Midbrain (tissue), 1 donor: Measurements from ENCODE around the gene SLC9A9.
A peak's percentile ranks its signal among the peaks of the same experiment; 100 is the strongest.

Experiments
- DNase-seq: peaks from one replicate; lab custom pipeline; 2025; lab: John Stamatoyannopoulos, UW

The SLC9A9 gene

GRCh38 chr3:143843587-143843986, 4.7 kb downstream of the SLC9A9 start:
- no peak for DNase-seq

GRCh38 chr3:143840636-143841035, 7.6 kb downstream of the SLC9A9 start:
- no peak for DNase-seq

DNA sequence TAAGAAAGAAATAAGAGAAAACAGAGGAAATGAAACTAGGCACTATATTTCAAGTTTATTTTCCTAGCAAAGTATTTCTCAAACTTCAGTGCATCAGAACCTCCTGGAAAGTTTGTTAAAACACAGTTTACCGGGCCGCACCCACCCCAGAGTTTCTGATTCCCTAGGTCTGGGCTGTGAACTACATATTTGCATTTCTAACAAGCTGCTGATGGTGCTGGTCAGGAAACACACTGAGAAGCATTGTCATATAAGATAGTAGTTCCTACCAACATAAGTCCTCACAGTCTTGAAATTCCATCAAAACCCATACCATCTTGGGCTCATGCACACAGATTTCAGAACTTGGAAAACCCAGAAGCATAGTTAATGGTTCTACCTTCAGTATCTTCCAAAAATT, 8.3 kb downstream of the SLC9A9 start:
- no peak for DNase-seq

- DNase-seq, result no peak
These were observed 11.2 kb downstream of the SLC9A9 start for GRCh38 chr3:143837076-143837475.

- no peak for DNase-seq
These were observed 13.0 kb downstream of the SLC9A9 start for GRCh38 chr3:143835312-143835711.

DNA sequence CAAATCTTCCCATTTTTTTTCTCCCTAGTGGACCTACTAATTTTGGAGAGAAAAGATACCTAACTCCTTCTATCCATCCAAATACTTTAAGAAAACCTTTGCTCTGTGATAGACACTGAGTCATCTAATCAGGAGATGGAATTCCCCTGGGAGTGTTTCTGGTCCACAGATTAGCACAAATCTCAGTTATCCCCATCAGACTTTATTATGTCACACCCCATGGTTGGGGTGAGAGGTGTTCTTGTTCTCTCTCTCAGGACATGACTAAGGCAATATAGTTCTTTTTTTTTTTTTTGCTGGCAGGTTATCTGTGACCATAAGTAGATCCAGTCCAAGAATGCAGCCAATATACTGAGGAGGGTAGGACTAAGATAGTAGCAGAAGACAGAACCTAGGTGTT, 15.8 kb downstream of the SLC9A9 start:
- no peak for DNase-seq

DNA sequence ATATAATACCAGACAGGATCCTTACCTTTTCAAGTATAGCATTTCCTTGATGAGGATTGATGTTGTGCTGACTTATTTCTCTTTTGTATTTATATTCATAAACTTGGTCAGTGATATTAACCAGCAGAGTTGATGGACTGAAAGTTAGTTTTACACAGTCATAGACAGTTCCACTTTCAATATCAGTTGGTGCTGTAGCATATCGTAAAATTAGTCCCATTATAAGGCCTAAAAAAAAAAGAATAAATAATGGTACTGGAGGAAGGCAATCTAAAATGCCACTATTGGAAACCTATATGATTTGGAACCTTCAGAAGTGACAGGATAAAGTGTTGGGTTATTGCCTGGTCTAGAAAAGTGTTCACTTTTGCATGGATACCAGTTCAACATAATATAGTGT, 16.3 kb downstream of the SLC9A9 start:
- no peak for DNase-seq

DNA sequence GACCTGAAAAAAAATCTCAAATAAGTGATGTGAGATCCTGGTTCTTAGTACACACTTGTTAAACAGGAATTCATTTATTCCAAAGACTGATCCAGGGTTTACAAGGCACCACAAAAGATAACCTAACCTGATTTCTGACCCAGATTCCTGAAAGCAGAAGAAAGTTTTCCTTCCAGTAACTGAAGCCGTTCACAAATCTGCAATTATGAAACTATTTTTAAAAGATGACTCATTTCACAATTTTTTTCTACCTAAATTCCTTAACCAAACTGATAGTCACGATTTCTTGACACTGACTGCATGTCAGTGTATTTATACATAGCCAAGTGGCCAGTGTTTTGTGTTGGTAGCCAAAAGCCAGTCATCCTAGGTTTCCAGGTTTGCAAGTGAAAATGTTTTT, 17.1 kb downstream of the SLC9A9 start:
- no peak for DNase-seq

- DNase-seq, result no peak
These were observed 17.5 kb downstream of the SLC9A9 start for GRCh38 chr3:143830786-143831185.

DNA sequence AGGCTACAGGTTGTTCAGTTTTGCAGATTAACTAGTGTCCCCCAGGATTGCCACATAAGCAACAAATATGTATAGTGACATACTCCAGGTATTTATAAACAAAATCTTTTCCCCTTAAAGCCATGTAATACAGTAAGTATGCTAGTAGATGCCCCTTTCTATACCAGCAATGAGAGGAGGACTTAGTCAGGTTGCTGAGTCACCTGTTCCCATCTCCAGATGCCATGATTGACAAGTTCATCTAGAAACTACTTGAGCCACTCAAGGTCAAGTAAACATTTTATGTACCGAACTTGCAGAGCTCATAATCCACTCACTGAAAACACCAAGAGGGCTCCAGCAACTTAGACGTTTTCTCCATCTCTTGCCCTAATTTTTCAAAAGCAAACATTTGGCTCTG, 18.2 kb downstream of the SLC9A9 start:
- DNase-seq, result no peak

DNA sequence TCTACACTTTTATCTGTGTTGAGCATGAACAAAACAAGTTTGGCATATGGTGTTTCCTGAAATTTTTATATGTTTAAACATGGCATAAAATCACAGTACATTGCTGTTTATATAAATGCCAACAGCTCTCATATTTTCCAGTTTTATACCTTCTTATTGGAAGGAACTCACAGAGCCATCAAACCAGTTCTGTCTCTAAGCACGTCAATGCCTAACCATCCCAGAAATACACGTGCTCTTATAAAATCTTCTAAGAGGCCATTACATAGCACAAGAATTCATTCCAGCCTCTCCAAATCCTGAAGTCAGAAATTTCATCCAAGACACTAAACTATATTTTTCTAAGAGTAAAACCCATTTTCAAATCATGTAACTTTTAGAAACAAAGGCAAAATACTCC, 20.8 kb downstream of the SLC9A9 start:
- DNase-seq, result no peak

- DNase-seq, result peak; percentile 37
These were observed 22.0 kb downstream of the SLC9A9 start for GRCh38 chr3:143826296-143826695.

DNA sequence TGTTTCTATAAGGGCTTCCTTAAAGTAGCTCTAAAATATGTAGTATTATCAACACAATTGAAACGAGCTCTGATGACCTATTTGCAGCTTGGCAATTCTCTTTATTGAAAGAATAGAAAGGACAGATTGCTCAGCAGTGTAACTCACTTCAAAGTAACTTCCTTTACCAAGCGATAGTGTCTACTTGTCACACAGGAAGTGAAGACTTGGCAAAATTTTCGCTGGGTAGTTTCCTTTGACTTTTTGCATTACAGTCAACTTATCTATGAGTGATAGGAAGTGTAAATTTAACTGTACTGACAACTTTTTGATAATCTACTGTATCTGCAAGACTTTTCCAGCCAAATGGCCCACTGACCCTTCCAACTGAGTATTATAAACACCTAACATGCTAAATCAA, 22.8 kb downstream of the SLC9A9 start:
- no peak for DNase-seq

DNA sequence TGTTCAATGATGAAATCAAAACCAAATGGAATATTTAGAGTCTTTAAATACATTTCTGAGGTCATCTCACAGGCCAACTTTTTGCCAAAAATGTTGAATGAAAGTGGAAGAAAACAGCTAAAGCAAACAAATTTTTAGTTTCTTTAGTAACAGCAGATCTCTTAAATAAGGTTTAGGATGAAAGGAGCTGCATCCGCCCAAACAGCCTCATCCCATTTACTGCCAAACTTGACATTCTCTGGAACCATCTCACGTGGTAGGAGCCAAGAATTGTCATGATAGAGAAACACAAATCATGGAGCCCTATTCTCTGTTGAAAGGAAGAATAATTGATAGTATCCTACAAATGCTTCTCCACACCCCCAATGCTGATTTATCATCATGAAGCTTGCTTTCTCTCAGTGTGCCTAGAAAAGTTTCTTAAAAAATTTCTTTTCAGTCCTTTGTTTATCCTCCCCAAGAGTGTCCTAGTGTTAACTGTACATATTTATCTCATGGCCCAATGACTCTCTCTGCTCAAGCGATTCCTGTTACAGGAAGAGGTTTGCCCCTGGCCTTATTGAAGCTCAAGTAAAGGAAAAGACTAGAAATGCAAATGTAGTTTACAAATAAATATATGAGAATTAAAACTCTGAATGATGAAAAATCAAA, 23.4 kb downstream of the SLC9A9 start:
- DNase-seq, result no peak

- no peak for DNase-seq
These were observed 25.5 kb downstream of the SLC9A9 start for GRCh38 chr3:143822798-143823197.

GRCh38 chr3:143822374-143822773, 25.9 kb downstream of the SLC9A9 start:
- no peak for DNase-seq

DNA sequence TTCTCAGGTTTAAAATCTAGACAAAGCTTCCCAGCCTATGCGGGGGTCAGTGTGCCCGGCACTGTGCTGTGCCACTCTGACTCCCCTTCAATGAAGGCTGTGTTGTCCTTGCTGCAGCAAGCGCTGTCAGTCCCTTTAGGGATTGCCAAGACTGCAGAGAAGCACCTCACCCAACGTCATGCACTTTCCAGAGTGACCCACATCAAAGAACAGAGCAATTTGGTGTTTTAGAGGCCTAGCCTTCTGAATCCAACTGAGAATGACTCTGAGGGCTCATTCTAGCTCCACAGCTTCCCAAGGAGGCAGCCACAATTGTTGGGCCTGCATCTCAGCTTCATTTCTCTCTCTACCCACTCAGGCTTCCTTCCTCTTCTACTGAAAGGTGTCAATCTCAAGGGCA, 26.4 kb downstream of the SLC9A9 start:
- no peak for DNase-seq

DNA sequence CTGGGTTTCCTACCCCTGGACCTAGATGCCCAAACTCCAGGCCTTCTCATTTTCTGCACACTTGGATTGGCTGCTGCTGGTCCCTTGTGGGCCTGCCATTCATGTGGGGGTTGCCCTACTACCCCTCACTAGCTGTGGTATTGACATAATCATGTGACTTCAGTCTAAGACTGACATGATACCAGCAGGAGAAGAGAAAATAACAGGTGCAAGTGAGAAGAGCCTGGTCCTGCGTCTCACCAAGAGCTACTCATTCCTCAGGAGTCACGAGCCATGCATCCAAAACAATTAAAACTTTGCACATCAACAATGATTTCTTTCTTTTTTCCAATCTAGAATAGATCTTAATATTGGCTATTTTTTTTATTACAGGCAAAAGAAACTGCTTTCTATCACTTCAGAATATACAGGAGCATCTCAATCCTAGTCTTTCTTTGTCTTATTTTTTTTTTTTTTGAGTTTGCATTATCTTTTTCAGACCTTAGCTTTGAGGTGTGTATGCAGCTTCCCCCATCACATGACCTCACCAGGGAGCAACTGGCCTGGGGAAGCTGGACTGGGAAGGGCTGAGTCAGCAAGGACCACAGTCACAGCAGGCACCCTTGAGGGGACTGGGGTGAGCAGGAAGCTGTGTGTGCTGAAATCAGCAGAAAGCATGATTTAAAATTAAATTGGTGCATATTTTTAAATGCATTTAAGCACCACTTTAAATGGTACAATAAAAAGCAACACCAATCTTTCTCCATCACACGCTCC, 27.6 kb downstream of the SLC9A9 start:
- DNase-seq, result no peak

DNA sequence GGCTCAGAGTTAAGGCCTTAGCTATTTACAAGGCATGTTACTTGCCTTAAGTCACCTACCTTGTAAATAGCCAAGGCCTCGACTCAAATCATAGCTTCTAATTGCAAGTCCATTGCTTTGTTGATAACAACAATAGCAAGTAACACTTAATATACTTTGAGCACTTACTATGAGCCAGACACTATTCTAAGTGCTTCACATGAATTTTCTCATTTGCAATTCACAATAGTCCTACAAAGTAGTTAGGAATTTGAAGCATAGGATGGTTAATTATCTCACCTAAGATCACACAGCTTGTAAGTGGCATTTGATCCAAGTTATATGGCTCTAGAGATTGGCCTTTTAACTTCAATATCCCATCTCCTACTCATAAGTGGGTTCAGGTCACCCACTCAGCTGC, 28.4 kb downstream of the SLC9A9 start:
- DNase-seq, result no peak

DNA sequence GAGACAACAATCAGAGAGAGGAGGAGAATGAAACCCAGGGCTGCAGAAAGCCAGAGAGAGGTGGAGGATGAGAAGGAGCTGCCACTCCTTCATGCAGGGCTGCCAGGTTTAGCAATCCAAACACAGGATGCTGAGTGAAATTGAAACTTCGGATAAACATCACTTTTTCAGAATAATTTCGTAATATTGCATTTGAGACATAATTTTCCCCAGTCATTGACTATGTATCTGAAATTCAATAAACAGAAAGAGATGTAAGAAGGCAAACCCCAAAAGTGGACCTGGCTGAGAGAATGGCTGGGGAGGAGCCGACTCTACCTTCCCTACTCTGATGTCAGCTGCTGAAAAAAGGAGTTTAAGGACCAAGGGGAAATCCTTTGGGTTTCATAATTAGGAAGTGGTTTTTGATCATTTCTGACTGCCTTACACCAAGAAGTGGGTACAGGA, 33.8 kb downstream of the SLC9A9 start:
- no peak for DNase-seq

DNA sequence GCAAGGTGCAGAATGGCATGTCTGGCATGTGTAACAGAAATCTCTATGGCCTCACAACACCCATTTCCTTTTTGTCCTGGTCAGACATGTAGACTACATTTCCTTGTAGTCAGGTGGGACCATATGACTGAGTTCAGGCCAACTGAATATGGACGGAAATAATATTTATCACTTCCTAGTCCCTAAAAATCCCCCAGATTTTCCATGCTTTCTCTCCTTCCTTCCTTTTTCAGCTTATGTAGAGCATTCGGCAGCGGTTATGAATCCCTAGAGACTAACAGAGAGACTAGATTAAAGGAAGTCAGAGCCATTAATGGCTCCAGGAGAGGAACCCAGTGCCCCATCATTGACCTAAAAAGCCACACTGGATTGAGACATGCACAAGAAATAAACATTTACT, 35.8 kb downstream of the SLC9A9 start:
- DNase-seq, result no peak

DNA sequence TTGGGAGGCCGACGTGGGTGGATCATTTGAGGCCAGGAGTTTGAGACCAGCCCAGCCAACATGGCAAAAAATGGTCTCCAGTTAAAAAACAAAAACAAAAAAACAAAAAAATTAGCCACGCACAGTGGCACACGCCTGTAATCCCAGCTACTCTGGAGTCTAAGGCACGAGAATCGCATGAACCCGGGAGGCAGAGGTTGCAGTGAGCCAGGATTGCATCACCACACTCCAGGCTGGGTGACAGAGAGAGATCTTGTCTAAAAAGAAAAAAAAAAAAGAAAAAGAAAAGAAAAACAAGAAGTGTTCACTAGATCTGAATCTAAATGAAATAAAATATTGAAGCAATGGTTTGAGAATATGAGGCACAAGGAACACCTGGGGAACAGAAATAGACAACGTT, 36.7 kb downstream of the SLC9A9 start:
- no peak for DNase-seq

- DNase-seq, result no peak
These were observed 37.4 kb downstream of the SLC9A9 start for GRCh38 chr3:143810953-143811265.
